LNCAP (cell line): ENCODE results near the gene CATSPERZ.
A peak's percentile ranks its signal among the peaks of the same experiment; 100 is the strongest.

Experiments
- CTCF ChIP-seq: fragments of 450-650 bp; IDR thresholded peaks from 2 replicates; pipeline ENCODE4 v1.5.1; 2017; ENCODE audit warnings: mild to moderate bottlenecking

Gene CATSPERZ

GRCh38 chr11:64304316-64305072 is 4.3 kb downstream of the CATSPERZ start:
- peak; percentile 87 for TF ChIP-seq CTCF

GRCh38 chr11:64305075-64305690 is 5.0 kb downstream of the CATSPERZ start, which contains the start of gene ESRRA:
Gene ESRRA, plus strand, starts transcription at chr11:64305524. Its CDS starts 1,656 bp downstream, at chr11:64307180.
- TF ChIP-seq CTCF, result no peak

GRCh38 chr11:64305691-64306562 is 5.8 kb downstream of the CATSPERZ start:
- TF ChIP-seq CTCF, result peak; percentile 48

DNA sequence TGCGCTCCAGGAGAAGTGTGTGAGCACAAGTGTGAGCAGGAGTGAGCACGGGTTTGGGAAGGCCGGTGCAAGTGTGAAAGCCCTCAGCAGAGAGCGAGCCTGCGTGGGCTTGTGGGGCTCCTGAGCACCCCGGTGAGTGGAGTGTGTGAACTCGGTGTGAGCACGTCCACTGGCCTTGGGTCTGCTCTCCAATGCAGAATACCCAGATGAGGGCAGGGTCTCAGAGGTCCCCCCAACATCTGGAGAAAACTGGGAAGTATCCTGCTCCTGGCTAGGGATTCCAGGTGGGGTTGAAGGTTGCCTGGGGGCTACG is 6.4 kb downstream of the CATSPERZ start:
- TF ChIP-seq CTCF, result no peak

DNA sequence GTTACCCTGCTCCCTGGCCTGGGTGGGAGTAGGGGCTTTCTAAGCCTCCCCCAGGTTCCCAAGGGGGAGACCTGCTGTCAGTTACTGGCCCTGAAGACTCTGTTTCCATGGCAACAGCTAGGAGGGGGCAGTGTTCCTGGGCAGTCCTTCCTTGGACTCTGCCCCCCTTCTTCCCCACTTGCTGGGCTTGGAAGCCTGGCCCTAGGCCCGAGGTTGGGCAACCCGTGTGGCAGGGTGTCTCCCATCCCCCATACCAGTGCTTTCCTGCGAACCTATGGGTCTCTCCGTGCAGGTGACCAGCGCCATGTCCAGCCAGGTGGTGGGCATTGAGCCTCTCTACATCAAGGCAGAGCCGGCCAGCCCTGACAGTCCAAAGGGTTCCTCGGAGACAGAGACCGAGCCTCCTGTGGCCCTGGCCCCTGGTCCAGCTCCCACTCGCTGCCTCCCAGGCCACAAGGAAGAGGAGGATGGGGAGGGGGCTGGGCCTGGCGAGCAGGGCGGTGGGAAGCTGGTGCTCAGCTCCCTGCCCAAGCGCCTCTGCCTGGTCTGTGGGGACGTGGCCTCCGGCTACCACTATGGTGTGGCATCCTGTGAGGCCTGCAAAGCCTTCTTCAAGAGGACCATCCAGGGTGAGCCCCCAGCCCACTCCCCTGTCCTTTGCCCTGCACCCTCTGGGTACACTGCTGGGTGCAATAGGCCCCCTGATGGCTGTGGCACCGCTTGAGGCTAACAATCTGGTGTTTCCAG is 6.9 kb downstream of the CATSPERZ start:
- TF ChIP-seq CTCF, result no peak

DNA sequence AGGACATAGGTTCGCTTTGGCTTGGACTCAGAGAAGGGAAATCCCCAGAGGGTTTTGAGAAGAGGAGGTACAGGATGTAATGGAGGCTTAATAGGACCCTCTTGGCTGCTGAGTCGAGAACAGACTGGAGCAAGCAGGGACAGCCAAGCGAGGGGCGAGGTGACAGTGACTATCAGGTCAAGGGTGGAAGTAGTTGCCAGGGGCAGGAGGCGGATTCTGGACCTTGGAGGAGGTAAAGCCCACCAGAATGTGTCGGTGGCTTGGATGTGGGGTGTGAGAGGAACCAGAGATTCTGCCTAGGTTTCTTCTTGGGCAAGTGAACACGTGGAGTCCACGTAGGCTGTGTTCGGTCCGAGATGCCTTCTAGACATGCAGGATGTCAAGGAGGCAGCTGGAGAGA is 12.8 kb downstream of the CATSPERZ start:
- TF ChIP-seq CTCF, result no peak
